ENCODE results near the gene FBLN2.

The FBLN2 gene

DNA sequence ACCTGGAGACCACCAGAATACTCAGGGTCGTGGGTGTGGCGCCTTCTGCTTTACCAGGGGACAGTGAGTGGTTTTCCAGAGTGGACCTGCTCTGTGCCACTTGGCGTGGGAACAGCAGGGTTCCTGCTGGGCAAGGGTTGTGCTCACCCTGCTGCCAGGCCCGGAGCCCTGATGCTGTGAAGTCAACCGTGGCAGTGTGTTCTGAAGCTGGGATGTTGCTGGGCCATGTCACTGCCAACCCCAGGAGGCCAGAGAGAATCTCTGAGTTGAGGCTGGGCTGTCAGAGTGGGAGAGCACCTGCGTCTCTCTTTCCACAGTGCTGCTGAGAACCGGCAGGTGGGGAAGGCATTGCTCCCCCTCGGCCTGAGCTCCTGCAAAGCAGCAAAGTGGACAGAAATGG, 48.7 kb downstream of the FBLN2 start:
- H3K4me3 ChIP-seq (ENCODE audit: low read depth, low read length): no peak overlapping the region
- no peak for TF ChIP-seq CTCF (IDR thresholded peaks at IDR 0.05; ENCODE audit: low read depth, low read length, missing control alignments)
- no peak for DNase-seq (ENCODE audit: low read depth)

- no peak for DNase-seq (ENCODE audit: low read depth)
- no peak for TF ChIP-seq CTCF (IDR thresholded peaks at IDR 0.05; ENCODE audit: low read depth, low read length, missing control alignments)
- H3K4me3 ChIP-seq (ENCODE audit: low read depth, low read length): no peak overlapping the region
These were observed 49.3 kb downstream of the FBLN2 start for GRCh38 chr3:13598201-13598600.

DNA sequence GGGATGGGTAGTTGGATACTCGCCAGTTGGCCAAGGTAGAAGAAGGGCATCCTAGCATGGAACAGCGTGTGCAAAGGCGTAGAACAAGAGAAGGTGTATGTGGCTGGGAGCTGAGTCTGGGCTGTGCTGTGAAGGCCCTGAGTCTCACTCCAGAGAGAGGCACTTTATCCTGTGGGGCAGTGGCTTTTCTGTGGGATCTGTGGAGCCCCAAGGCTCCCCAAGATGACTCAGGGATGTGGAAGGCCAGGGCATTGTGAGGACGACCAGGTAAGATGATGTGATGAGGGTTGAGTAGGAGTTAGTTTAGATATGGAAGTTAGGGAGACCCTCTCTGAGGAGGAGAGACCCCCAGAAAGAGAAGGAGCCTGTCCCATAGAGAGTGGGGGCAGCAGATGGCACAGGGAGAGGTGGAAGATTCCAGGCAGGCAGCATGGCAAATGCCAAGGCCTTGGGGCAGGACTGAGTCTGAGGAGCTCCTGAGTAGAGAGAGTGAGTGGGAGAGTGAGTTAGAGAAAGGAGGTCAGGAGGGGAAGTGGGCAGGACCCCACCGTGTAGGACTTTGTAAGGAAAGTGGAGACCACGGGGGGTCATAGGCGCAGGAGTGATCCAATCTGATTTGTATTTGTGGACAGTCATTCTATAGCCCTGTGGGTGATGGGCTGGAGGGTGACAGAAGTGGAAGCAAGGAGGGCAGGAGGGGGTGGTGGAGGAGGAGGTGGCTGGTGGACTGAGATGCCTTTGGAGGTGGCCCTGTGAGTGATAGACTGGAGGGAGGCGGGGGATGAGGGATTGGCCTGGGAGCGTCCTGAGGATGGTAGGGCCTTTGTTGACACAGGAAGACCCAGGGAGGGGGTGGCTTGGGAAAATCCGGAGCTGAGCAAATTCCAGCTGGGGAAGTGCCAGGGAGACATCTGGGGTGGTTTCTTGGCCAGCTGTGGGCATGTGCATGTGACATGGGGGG, 50.3 kb downstream of the FBLN2 start:
- no peak for DNase-seq (ENCODE audit: low read depth)
- no peak overlapping the region for H3K4me3 ChIP-seq (ENCODE audit: low read depth, low read length)
- no peak for TF ChIP-seq CTCF (IDR thresholded peaks at IDR 0.05; ENCODE audit: low read depth, low read length, missing control alignments)

GRCh38 chr3:13599887-13600450, 51.0 kb downstream of the FBLN2 start:
- no peak for TF ChIP-seq CTCF (IDR thresholded peaks at IDR 0.05; ENCODE audit: low read depth, low read length, missing control alignments)
- H3K4me3 ChIP-seq (ENCODE audit: low read depth, low read length): no peak overlapping the region
- DNase-seq (ENCODE audit: low read depth): no peak

DNA sequence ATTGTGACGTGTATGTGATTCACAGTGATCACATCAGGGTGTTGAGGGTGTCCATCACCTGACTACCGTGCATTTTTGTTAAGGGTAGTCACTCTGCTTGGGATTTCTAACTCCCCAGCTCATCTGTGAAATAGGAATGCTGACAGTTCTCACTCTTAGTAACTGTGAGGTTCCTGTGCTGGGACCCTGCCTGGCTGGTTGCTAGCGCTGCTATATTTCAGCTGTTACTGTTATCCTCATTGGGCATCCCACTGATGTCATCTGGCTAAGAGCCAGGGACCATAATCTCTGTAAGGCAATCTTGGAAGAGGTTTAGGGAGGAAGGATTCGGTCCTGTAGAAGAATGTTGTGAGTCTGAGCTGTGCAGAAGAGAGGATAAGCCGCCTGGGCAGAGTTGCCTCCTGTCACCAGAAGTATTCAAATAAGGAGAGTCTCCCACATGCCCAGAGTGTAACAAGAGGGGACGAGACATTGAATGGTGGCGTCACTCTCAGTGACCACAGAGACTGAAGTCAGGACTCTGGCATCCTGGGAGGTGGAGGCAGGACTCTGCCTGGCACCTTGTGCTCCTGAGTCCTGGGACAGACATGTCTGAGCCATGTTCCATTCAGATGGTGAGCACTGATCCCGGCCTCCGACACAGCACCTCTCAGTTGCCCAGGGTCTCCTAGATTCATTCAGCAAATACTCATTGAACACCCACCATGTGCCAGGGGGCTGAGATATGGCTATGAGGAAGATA, 52.2 kb downstream of the FBLN2 start:
- no peak for TF ChIP-seq CTCF (IDR thresholded peaks at IDR 0.05; ENCODE audit: low read depth, low read length, missing control alignments)
- DNase-seq (ENCODE audit: low read depth): no peak
- no peak overlapping the region for H3K4me3 ChIP-seq (ENCODE audit: low read depth, low read length)

DNA sequence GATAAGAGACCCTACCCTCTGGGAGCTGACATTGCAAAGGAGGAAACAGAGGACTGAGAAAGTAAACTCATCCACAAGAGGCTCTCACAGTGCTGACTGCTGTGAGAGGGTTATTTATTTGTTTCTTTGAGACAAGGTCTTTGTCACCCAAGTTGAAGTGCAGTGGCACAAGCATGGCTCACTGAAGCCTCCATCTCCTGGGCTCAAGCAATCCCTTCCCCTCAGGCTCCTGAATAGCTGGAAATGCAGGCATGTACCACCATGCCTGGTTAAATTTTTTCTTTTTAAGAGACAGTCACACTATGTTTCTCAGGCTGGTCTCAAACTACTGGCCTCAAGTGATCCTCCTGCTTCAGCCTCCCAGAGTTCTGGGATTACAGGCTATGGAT, 52.8 kb downstream of the FBLN2 start:
- no peak for DNase-seq (ENCODE audit: low read depth)
- TF ChIP-seq CTCF (IDR thresholded peaks at IDR 0.05; ENCODE audit: low read depth, low read length, missing control alignments): no peak

More for the DNA sequence above, 52.8 kb downstream of the FBLN2 start:
- H3K4me3 ChIP-seq (ENCODE audit: low read depth, low read length): no peak overlapping the region
